H1 (cell line): ENCODE results near the gene HLTF. TPM values are rescaled to one million over a fixed set of nuclear protein-coding genes. Genes with fewer than 3 reads are reported as not detected.
"Not testable (repeated sequence)": the region's sequence is repeated elsewhere in the genome, so short reads cannot be mapped to it uniquely, and the experiment has no call there.

ENCODE experiments used
- CTCF ChIA-PET: fragments of 300-600 bp; sonication (Branson Sonifier 250); formaldehyde crosslinking; loops from one replicate; lab custom pipeline; 2021; ENCODE audit not compliant: partially characterized antibody; lab: Charles Lee
- POLR2A ChIA-PET: fragments of 300-600 bp; sonication (Branson Sonifier 250); formaldehyde crosslinking; loops from one replicate; lab custom pipeline; 2021; ENCODE audit warnings: inconsistent platforms; ENCODE audit not compliant: partially characterized antibody; lab: Charles Lee
- DNase-seq, 2 experiments: peaks; one replicate each; pipeline versions ENCODE4 v3.0.0 to v3.0.0-alpha.2; 2010 to 2022; ENCODE audit warnings: low spot score in 2 of 2, low read depth in 1 of 2, mixed read lengths in 1 of 2
- FAIRE-seq: peaks from 2 replicates; lab custom pipeline; 2011; peaks lifted over from hg19 to GRCh38; lab: Jason Lieb, UNC
- H2AFZ ChIP-seq: 2 replicates; pipeline ENCODE4 v1.8.1; 2012; ENCODE audit warnings: low read length, inconsistent platforms
- H2AK5ac ChIP-seq: 2 replicates; pipeline ENCODE4 v1.6.1; 2013; ENCODE audit warnings: low read depth, low read length
- H2BK120ac ChIP-seq: replicated peaks from 2 replicates; pipeline ENCODE3; 2013; ENCODE audit warnings: low read depth, low read length, inconsistent platforms
- H2BK12ac ChIP-seq: 2 replicates; pipeline ENCODE4 v1.6.1; 2013; ENCODE audit warnings: low read depth, low read length
- H2BK15ac ChIP-seq: 2 replicates; pipeline ENCODE4 v1.6.1; 2013; ENCODE audit warnings: low read length
- H2BK20ac ChIP-seq: 2 replicates; pipeline ENCODE4 v1.6.1; 2013; ENCODE audit warnings: low read length
- H2BK5ac ChIP-seq: 2 replicates; pipeline ENCODE4 v1.6.1; 2013; ENCODE audit warnings: low read depth, low read length
- H3K14ac ChIP-seq: 2 replicates; pipeline ENCODE4 v1.6.1; 2013; ENCODE audit warnings: inconsistent platforms; ENCODE audit not compliant: insufficient read length
- H3K18ac ChIP-seq: 2 replicates; pipeline ENCODE4 v1.6.1; 2013; ENCODE audit warnings: low read length; ENCODE audit errors: extremely low read depth
- H3K23ac ChIP-seq: 2 replicates; pipeline ENCODE4 v1.6.1; 2013; ENCODE audit warnings: inconsistent platforms; ENCODE audit not compliant: insufficient read length
- H3K23me2 ChIP-seq: 2 replicates; pipeline ENCODE4 v1.6.1; 2013; ENCODE audit warnings: low read depth, low read length
- H3K27ac ChIP-seq: 2 replicates; pipeline ENCODE4 v1.6.1; 2011; ENCODE audit warnings: low read depth, low read length, inconsistent platforms
- H3K27me3 ChIP-seq, 4 experiments: replicated peaks in 1 of 4; 1 replicate in 1 of 4; 2 replicates in 3 of 4; pipeline versions ENCODE4 v1.6.1 to v1.8.1; 2011 to 2013; ENCODE audit warnings: low read length in 3 of 4, mild to moderate bottlenecking in 3 of 4, inconsistent platforms in 2 of 4, mixed read lengths in 2 of 4, moderate library complexity in 1 of 4; ENCODE audit not compliant: control insufficient read depth in 3 of 4, insufficient read depth in 3 of 4; ENCODE audit errors: extremely low read depth in 1 of 4
- H3K36me3 ChIP-seq, 4 experiments: 2 replicates each; pipeline versions ENCODE4 v1.6.1 to v1.8.1; 2011 to 2013; ENCODE audit warnings: mild to moderate bottlenecking in 4 of 4, low read length in 3 of 4, moderate library complexity in 2 of 4, control low read depth in 1 of 4, inconsistent platforms in 1 of 4; ENCODE audit not compliant: insufficient read depth in 4 of 4, control insufficient read depth in 2 of 4
- H3K4ac ChIP-seq: replicated peaks from 2 replicates; pipeline ENCODE3; 2013; ENCODE audit warnings: low read length, low read depth, mixed read lengths, inconsistent platforms; ENCODE audit not compliant: insufficient read length
- H3K4me1 ChIP-seq, 4 experiments: replicated peaks in 1 of 4; 1 replicate in 1 of 4; 2 replicates in 3 of 4; pipeline versions ENCODE4 v1.6.1 to v1.8.1; 2011 to 2013; ENCODE audit warnings: low read length in 3 of 4, inconsistent platforms in 2 of 4, mixed read lengths in 1 of 4; ENCODE audit not compliant: insufficient read depth in 4 of 4, control insufficient read depth in 3 of 4
- H3K4me2 ChIP-seq, 2 experiments: 2 replicates each; pipeline versions ENCODE4 v1.6.1 to v1.8.1; 2011 to 2013; ENCODE audit warnings: low read depth in 2 of 2, low read length in 2 of 2, control low read depth in 1 of 2, inconsistent platforms in 1 of 2, mild to moderate bottlenecking in 1 of 2; ENCODE audit not compliant: insufficient read depth in 1 of 2
- H3K4me3 ChIP-seq, 4 experiments: fragments of 200-600, 300-600 bp in 1 of 4; sonication (generic), shearing (Covaris generic), sonication (Bioruptor Twin) in 1 of 4; 2 replicates each; pipeline versions ENCODE4 v1.5.1 to v1.8.1; 2011 to 2016; ENCODE audit warnings: low read length in 4 of 4, low read depth in 3 of 4, control low read depth in 2 of 4, inconsistent platforms in 2 of 4, mild to moderate bottlenecking in 2 of 4, mixed read lengths in 1 of 4, moderate library complexity in 1 of 4; ENCODE audit not compliant: insufficient read depth in 2 of 4; ENCODE audit errors: extremely low read depth in 1 of 4
- H3K56ac ChIP-seq: replicated peaks from 2 replicates; pipeline ENCODE3; 2013; ENCODE audit warnings: low read depth, mild to moderate bottlenecking, mixed read lengths, low read length, inconsistent platforms; ENCODE audit not compliant: insufficient read length
- H3K79me1 ChIP-seq: 2 replicates; pipeline ENCODE4 v1.6.1; 2013; ENCODE audit warnings: low read depth, low read length, control low read depth
- H3K79me2 ChIP-seq, 2 experiments: 2 replicates each; pipeline versions ENCODE4 v1.6.1 to v1.8.1; 2012 to 2013; ENCODE audit warnings: low read length in 2 of 2, mild to moderate bottlenecking in 2 of 2, inconsistent platforms in 1 of 2; ENCODE audit not compliant: insufficient read depth in 2 of 2, control insufficient read depth in 1 of 2
- H3K9ac ChIP-seq, 4 experiments: replicated peaks in 1 of 4; 1 replicate in 1 of 4; 2 replicates in 3 of 4; pipeline versions ENCODE4 v1.6.1 to v1.8.1; 2011 to 2013; ENCODE audit warnings: low read depth in 3 of 4, low read length in 3 of 4, control low read depth in 2 of 4, mild to moderate bottlenecking in 2 of 4, moderate library complexity in 2 of 4, inconsistent platforms in 1 of 4; ENCODE audit errors: extremely low read depth in 1 of 4
- H3K9me3 ChIP-seq, 2 experiments: 2 replicates each; pipeline versions ENCODE4 v1.6.1 to v1.8.1; 2012 to 2013; ENCODE audit warnings: mild to moderate bottlenecking in 2 of 2, moderate library complexity in 2 of 2, control low read depth in 1 of 2, inconsistent platforms in 1 of 2, low read depth in 1 of 2, low read length in 1 of 2, mixed read lengths in 1 of 2; ENCODE audit not compliant: insufficient read depth in 2 of 2
- H4K20me1 ChIP-seq, 2 experiments: replicated peaks in 1 of 2; 2 replicates each; pipeline versions ENCODE3 to v1.8.1; 2011 to 2013; ENCODE audit warnings: inconsistent platforms in 2 of 2, low read length in 2 of 2, mild to moderate bottlenecking in 1 of 2; ENCODE audit not compliant: insufficient read depth in 2 of 2, control insufficient read depth in 1 of 2
- H4K5ac ChIP-seq: 2 replicates; pipeline ENCODE4 v1.6.1; 2013; ENCODE audit warnings: low read length, low read depth, mixed read lengths, inconsistent platforms; ENCODE audit not compliant: insufficient read length
- H4K8ac ChIP-seq: 2 replicates; pipeline ENCODE4 v1.8.0; 2013; ENCODE audit warnings: mild to moderate bottlenecking, moderate library complexity, low read length, inconsistent platforms; ENCODE audit not compliant: insufficient read depth; ENCODE audit errors: extremely low read depth
- H4K91ac ChIP-seq: replicated peaks from 2 replicates; pipeline ENCODE3; 2013; ENCODE audit warnings: low read length, mixed read lengths, inconsistent platforms; ENCODE audit not compliant: insufficient read length
- WGBS, 2 experiments: shearing (Covaris generic) in 1 of 2; methylation state at CpG; one replicate each; pipeline versions ENCODE4 v1.1.6 to v1.1.7; 2013 to 2015; ENCODE audit warnings: low lambda C conversion rate in 2 of 2, mixed read lengths in 2 of 2, inconsistent platforms in 1 of 2, low coverage in 1 of 2, missing lambda C conversion rate in 1 of 2; ENCODE audit not compliant: insufficient replicate concordance in 2 of 2, insufficient coverage in 1 of 2, insufficient read length in 1 of 2; ENCODE audit errors: extremely low coverage in 1 of 2, missing lambda C conversion rate in 1 of 2; 5-methylcytosine and 5-hydroxymethylcytosine counted together
- polyA plus RNA-seq, 7 experiments: library from polyadenylated mRNA; depleted of rRNA in 3 of 7; stranded (reverse) in 5 of 7; unstranded in 2 of 7; fragments of >200 nt in 5 of 7; fragments of 200-250 nt in 2 of 7; gene quantifications; 1 replicate in 5 of 7; 2 replicates in 1 of 7; 4 replicates in 1 of 7; pipeline versions ENCODE4 v1.2.1 to v1.2.3, GENCODE V29; 2011 to 2013; ENCODE audit warnings: missing spikeins in 2 of 7, mixed read lengths in 2 of 7
- total RNA-seq: library from RNA; stranded (reverse); fragmentation: NEBNext Ultra II Directional; extraction: Animal tissue kit (Norgen Biotek cat#: 25700); gene quantifications from 2 replicates; pipeline ENCODE4 v1.2.1, GENCODE V29; 2021

Gene HLTF
- total and polyA plus RNA-seq, 2 of the 8 experiments (the other 6 are each of a cell fraction or from before 2014, with no cell fraction given): 18.1 to 60.3 TPM

GRCh38 chr3:149097987-149098386 is 11.7 kb upstream of the HLTF start:
- FAIRE-seq, H3K27ac ChIP-seq, H3K14ac ChIP-seq, H3K56ac ChIP-seq, H3K4ac ChIP-seq, H4K91ac ChIP-seq, H2BK15ac ChIP-seq, H3K4me3 ChIP-seq, H3K79me1 ChIP-seq, H3K27me3 ChIP-seq, DNase-seq, H3K79me2 ChIP-seq, H4K20me1 ChIP-seq, H3K4me1 ChIP-seq, H3K9me3 ChIP-seq, H2BK5ac ChIP-seq, H3K18ac ChIP-seq, H4K8ac ChIP-seq, H2BK120ac ChIP-seq, H3K23me2 ChIP-seq, H2BK12ac ChIP-seq, H2AK5ac ChIP-seq, H4K5ac ChIP-seq, H3K4me2 ChIP-seq, H2BK20ac ChIP-seq, H3K9ac ChIP-seq, POLR2A ChIA-PET, H3K36me3 ChIP-seq, H2AFZ ChIP-seq, H3K23ac ChIP-seq: not testable (repeated sequence)
- WGBS, 2 experiments: 93% methylated on average over 16 of the region's 19 CpGs; no CpG with 5 or more reads in 1 of the 2 experiments
- CTCF ChIA-PET: interaction anchor here (1.3 to 2.0 kb wide), 2 partner anchors 11 to 15 kb away, joined by 3 to 4 read pairs; no protein-coding TSS in a partner anchor
